Measurements from ENCODE around the gene TRIM47. TPM values are rescaled to one million over a fixed set of nuclear protein-coding genes. Genes with fewer than 3 reads are reported as not detected.

The TRIM47 gene
- total and polyA plus RNA-seq, 2 of the 13 experiments (the other 11 are each of a cell fraction or from before 2014, with no cell fraction given) = 33.5 to 82.0 TPM

- TF ChIP-seq ZNF33B (CRISPR knock-in tag; IDR thresholded peaks at IDR 0.05) (peak; percentile 39; the same call in 1 of the 2 replicates), IRX3 (CRISPR knock-in tag; IDR thresholded peaks at IDR 0.05; ENCODE audit: borderline replicate concordance, low read depth) (0 out of 2 replicates have a peak, but pooled peaks have one; percentile 35), ZNF776 (CRISPR knock-in tag; IDR thresholded peaks at IDR 0.05) (no peak; the same call in 1 of the 2 replicates), ZNF263 (CRISPR knock-in tag; IDR thresholded peaks at IDR 0.05) (no peak), MAFK (conservative IDR thresholded peaks at IDR 0.05 in 1 of 2, IDR thresholded peaks at IDR 0.05 in 1 of 2; ENCODE audit: low read length in 2 of 2) (no peak), ETV5 (CRISPR knock-in tag; IDR thresholded peaks at IDR 0.05; ENCODE audit: borderline replicate concordance) (peak; percentile 19; the same call in 1 of the 2 replicates), MEIS2 (CRISPR knock-in tag; IDR thresholded peaks at IDR 0.05) (peak; percentile 21; the same call in 1 of the 2 replicates), KMT2A (CRISPR knock-in tag; IDR thresholded peaks at IDR 0.05) (peak; percentile 43; the same call in 1 of the 2 replicates), ETS1 (CRISPR knock-in tag; IDR thresholded peaks at IDR 0.05) (no peak), SRSF9 (IDR thresholded peaks at IDR 0.05; ENCODE audit: borderline replicate concordance, insufficient read depth, low read depth, low read length, poor library complexity, severe bottlenecking) (no peak), DPF2 (CRISPR knock-in tag; IDR thresholded peaks at IDR 0.05; ENCODE audit: borderline replicate concordance, low read depth) (no peak), ZNF407 (CRISPR knock-in tag; IDR thresholded peaks at IDR 0.05; ENCODE audit: not compliant biosample characterization) (no peak), ZBTB42 (CRISPR knock-in tag; IDR thresholded peaks at IDR 0.05) (peak; percentile 95), ZNF101 (CRISPR knock-in tag; IDR thresholded peaks at IDR 0.05; ENCODE audit: borderline replicate concordance, low read depth) (no peak)
- TF ChIP-seq, protein P1, sequence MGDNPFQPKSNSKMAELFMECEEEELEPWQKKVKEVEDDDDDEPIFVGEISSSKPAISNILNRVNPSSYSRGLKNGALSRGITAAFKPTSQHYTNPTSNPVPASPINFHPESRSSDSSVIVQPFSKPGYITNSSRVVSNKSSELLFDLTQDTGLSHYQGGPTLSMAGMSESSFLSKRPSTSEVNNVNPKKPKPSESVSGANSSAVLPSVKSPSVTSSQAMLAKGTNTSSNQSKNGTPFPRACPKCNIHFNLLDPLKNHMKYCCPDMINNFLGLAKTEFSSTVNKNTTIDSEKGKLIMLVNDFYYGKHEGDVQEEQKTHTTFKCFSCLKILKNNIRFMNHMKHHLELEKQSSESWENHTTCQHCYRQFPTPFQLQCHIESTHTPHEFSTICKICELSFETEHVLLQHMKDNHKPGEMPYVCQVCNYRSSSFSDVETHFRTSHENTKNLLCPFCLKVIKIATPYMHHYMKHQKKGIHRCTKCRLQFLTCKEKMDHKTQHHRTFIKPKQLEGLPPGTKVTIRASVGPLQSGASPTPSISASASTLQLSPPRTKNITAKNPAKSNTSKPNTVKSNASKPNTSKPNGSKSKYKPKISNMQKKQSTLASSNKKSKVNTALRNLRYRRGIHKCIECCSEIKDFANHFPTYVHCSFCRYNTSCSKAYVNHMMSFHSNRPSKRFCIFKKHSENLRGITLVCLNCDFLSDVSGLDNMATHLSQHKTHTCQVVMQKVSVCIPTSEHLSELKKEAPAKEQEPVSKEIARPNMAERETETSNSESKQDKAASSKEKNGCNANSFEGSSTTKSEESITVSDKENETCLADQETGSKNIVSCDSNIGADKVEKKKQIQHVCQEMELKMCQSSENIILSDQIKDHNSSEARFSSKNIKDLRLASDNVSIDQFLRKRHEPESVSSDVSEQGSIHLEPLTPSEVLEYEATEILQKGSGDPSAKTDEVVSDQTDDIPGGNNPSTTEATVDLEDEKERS (CRISPR knock-in tag; IDR thresholded peaks at IDR 0.05) = no peak; the same call in 1 of the 2 replicates
Observed at GRCh38 chr17:75876938-75877751, 1.2 kb downstream of the TRIM47 start (continued).

All from HepG2 (cell line).